Stimulated activated CD4-positive, alpha-beta T cell treated with anti-CD3 and anti-CD28 coated beads, Interleukin-12 subunit alpha, Interleukin-12 subunit beta, amount 100 ng/mL, for 24 hours (primary cell): ENCODE results near the gene LAX1.

Source experiments
- DNase-seq, 2 experiments: peaks; one replicate each; pipeline ENCODE4 v3.0.0-alpha.2; 2020; ENCODE audit warnings: low read depth in 2 of 2

LAX1 gene

GRCh38 chr1:203813581-203814341, 48.8 kb downstream of the LAX1 start:
- no peak for DNase-seq

GRCh38 chr1:203818399-203818798, 53.4 kb downstream of the LAX1 start:
- DNase-seq: no peak

- DNase-seq: no peak
Observed at GRCh38 chr1:203823306-203823705, 58.3 kb downstream of the LAX1 start.
